Measurements from ENCODE around the gene GPR87.

GPR87 gene

GRCh38 chr3:151316267-151316991 lies at the start of gene GPR87:
Gene GPR87, minus strand, starts transcription at chr3:151316820. Its CDS starts 16,720 bp downstream, at chr3:151300100.
- DNase-seq (ENCODE audit: low spot score), result no peak

- DNase-seq (ENCODE audit: low spot score), result no peak
Measured at GRCh38 chr3:151362751-151363174, 46.1 kb upstream of the GPR87 start.

- no peak for DNase-seq (ENCODE audit: low spot score)
Measured at GRCh38 chr3:151357463-151357850, 40.8 kb upstream of the GPR87 start.

GRCh38 chr3:151356794-151357462 lies 40.3 kb upstream of the GPR87 start:
- DNase-seq (ENCODE audit: low spot score), result no peak

- DNase-seq (ENCODE audit: low spot score), result no peak
Measured at GRCh38 chr3:151351648-151352047, 35.0 kb upstream of the GPR87 start.

GRCh38 chr3:151351219-151351618 lies 34.6 kb upstream of the GPR87 start:
- no peak for DNase-seq (ENCODE audit: low spot score)

- no peak for DNase-seq (ENCODE audit: low spot score)
Measured at GRCh38 chr3:151350656-151351055, 34.0 kb upstream of the GPR87 start.

GRCh38 chr3:151347432-151347831 lies 30.8 kb upstream of the GPR87 start:
- no peak for DNase-seq (ENCODE audit: low spot score)

GRCh38 chr3:151346292-151346691 lies 29.7 kb upstream of the GPR87 start:
- DNase-seq (ENCODE audit: low spot score), result no peak

GRCh38 chr3:151345859-151346258 lies 29.2 kb upstream of the GPR87 start:
- no peak for DNase-seq (ENCODE audit: low spot score)

GRCh38 chr3:151331696-151332095 lies 15.1 kb upstream of the GPR87 start:
- DNase-seq (ENCODE audit: low spot score), result no peak

GRCh38 chr3:151330899-151331298 lies 14.3 kb upstream of the GPR87 start:
- no peak for DNase-seq (ENCODE audit: low spot score)

- DNase-seq (ENCODE audit: low spot score), result no peak
Measured at GRCh38 chr3:151330379-151330778, 13.8 kb upstream of the GPR87 start.

- DNase-seq (ENCODE audit: low spot score), result no peak
Measured at GRCh38 chr3:151329363-151329762, 12.7 kb upstream of the GPR87 start, which contains the start of gene P2RY13. Gene P2RY13, minus strand, starts transcription at chr3:151329549. Its CDS starts 21 bp downstream, at chr3:151329528.

GRCh38 chr3:151328298-151328995 lies 11.8 kb upstream of the GPR87 start:
- DNase-seq (ENCODE audit: low spot score), result no peak

GRCh38 chr3:151327571-151328198 lies 11.1 kb upstream of the GPR87 start:
- DNase-seq (ENCODE audit: low spot score), result no peak

GRCh38 chr3:151322511-151322910 lies 5.9 kb upstream of the GPR87 start:
- DNase-seq (ENCODE audit: low spot score), result no peak

GRCh38 chr3:151321526-151321925 lies 4.9 kb upstream of the GPR87 start:
- DNase-seq (ENCODE audit: low spot score), result no peak

- DNase-seq (ENCODE audit: low spot score), result no peak
Measured at GRCh38 chr3:151320131-151320530, 3.5 kb upstream of the GPR87 start.

- no peak for DNase-seq (ENCODE audit: low spot score)
Measured at GRCh38 chr3:151319628-151320027, 3.0 kb upstream of the GPR87 start.

- DNase-seq (ENCODE audit: low spot score), result no peak
Measured at GRCh38 chr3:151318991-151319390, 2.4 kb upstream of the GPR87 start.

- DNase-seq (ENCODE audit: low spot score), result no peak
Measured at GRCh38 chr3:151318313-151318712, 1.7 kb upstream of the GPR87 start.

Data from hematopoietic multipotent progenitor cell treated with erythropoietin and hydrocortisone succinate and interleukin-3 and kit ligand, for 17 days (in vitro differentiated cells).